ENCODE data around the gene ARMC12.

Gene ARMC12

GRCh38 chr6:35710241-35710847 is 26.5 kb upstream of the ARMC12 start:
- no peak for DNase-seq (ENCODE audit: low read depth)
- TF ChIP-seq CTCF (IDR thresholded peaks at IDR 0.05; ENCODE audit: control insufficient read depth, insufficient read depth, low read depth, low read length, missing control alignments), result no peak

GRCh38 chr6:35711731-35712130 is 25.1 kb upstream of the ARMC12 start:
- DNase-seq (ENCODE audit: low read depth), result no peak
- H3K4me3 ChIP-seq (ENCODE audit: control insufficient read depth, low read depth, low read length), result no peak overlapping the region
- no peak for TF ChIP-seq CTCF (IDR thresholded peaks at IDR 0.05; ENCODE audit: control insufficient read depth, insufficient read depth, low read depth, low read length, missing control alignments)

More at GRCh38 chr6:35710241-35710847, 26.5 kb upstream of the ARMC12 start:
- no peak overlapping the region for H3K4me3 ChIP-seq (ENCODE audit: control insufficient read depth, low read depth, low read length)

DNA sequence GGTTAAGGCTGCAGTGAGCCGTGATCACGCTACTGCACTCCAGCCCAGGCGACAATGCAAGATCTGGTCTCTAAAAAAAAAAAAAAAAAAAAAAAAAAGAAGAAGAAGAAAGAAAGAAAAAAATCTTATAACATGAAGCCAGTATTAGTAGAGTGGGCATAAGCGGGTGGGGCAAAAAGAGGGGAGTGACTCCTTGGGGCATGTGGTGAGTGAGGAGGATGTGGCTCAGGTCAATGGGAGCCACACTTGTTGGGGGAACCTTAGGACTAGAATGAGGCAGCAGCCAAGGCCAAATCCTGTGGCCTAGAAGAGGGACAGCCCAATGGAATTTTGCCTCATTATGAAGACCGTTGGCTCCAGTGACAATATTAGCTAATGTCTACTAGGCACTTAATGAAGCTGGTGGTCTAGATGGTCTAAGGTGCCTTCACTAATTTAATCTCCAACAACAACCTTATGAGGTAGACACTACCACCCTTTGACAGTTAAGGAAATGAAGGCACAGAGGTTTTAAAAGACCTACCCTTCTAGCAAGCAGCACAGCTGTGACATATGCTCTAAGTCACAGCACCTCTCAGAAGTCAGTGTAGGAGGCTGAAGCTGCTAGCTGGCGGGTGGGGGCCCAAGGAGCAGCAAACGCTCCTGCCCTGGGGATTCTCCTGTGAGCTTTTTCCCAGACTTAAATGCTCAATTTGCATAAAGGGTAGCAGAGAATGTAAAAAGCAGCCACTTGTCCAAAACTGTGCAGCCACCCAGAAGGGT is 23.6 kb upstream of the ARMC12 start:
- no peak overlapping the region for H3K4me3 ChIP-seq (ENCODE audit: control insufficient read depth, low read depth, low read length)
- TF ChIP-seq CTCF (IDR thresholded peaks at IDR 0.05; ENCODE audit: control insufficient read depth, insufficient read depth, low read depth, low read length, missing control alignments), result no peak
- no peak for DNase-seq (ENCODE audit: low read depth)

DNA sequence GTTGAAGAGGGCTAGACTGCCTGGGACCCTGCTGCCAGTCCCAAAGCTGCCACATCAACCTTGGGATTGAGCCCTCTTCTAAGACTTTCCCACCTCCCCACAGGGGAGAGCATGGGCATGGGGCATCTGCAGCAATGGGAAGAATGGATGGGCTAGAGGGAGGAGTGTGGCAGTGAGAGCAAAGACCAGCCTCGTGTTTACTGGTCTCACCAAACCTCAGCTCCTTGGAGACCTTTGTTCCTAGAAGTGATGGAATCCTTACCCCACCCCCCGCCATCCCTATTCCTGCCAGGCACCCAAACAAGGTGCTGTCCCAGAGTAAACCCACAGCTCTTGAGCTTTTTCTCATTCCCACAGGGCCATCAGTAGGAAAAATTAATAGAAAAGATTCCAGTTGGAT is 20.0 kb upstream of the ARMC12 start:
- TF ChIP-seq CTCF (IDR thresholded peaks at IDR 0.05; ENCODE audit: control insufficient read depth, insufficient read depth, low read depth, low read length, missing control alignments), result no peak
- no peak for DNase-seq (ENCODE audit: low read depth)
- no peak overlapping the region for H3K4me3 ChIP-seq (ENCODE audit: control insufficient read depth, low read depth, low read length)

GRCh38 chr6:35717449-35718374 is 19.1 kb upstream of the ARMC12 start:
- no peak for DNase-seq (ENCODE audit: low read depth)
- no peak for TF ChIP-seq CTCF (IDR thresholded peaks at IDR 0.05; ENCODE audit: control insufficient read depth, insufficient read depth, low read depth, low read length, missing control alignments)

DNA sequence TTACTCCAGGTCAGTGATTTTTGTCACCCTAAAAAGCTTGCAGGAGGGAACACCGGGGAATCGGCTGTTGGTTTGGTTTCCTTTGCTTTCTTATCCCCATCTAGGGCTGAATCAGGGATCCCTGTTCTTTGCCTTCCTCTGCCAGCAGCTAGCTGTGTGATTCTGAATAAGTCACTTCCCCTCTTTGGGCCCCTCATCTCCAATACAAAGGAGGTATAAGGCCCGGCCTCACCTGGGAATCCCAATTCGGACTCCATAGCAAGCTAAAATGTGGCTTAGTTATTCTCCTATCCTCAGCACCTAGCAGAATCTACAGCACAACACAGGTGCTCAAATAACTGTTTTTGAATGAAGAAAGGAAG is 18.5 kb upstream of the ARMC12 start:
- DNase-seq (ENCODE audit: low read depth), result no peak
- H3K4me3 ChIP-seq (ENCODE audit: control insufficient read depth, low read depth, low read length), result no peak overlapping the region
- TF ChIP-seq CTCF (IDR thresholded peaks at IDR 0.05; ENCODE audit: control insufficient read depth, insufficient read depth, low read depth, low read length, missing control alignments), result no peak

More at GRCh38 chr6:35717449-35718374, 19.1 kb upstream of the ARMC12 start:
- H3K4me3 ChIP-seq (ENCODE audit: control insufficient read depth, low read depth, low read length), result no peak overlapping the region

All from AG09309 (cell line).